ENCODE data around the gene ZDHHC11B.

Gene ZDHHC11B

DNA sequence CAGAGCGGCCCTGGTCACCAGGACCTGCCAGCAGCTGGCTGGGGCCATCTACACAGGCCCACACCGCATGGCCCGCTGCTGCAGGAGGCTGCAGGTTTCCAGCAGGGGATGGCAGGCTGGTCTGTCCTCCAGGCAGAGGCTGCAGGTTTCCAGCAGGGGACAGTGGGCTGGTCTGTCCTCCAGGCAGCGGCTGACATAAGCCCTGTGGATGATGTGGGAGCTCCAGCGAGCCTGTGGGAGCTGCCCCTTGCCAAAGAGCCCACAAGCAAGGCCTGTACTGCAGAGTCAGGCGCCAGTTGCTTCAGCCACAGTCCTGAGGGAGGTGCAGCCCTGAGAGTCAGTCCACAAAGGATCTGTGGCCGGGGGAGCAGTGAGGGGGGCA, 109.9 kb downstream of the ZDHHC11B start:
- no peak overlapping the region for H3K4me3 ChIP-seq (ENCODE audit: extremely low read depth, insufficient read depth, low read length, poor library complexity, severe bottlenecking)
- no peaks in the 10 kb centered on the region for H3K9me3 ChIP-seq (ENCODE audit: control insufficient read depth, low read length)
- 50 to 66% methylated on average over 6 of the region's 7 CpGs for WGBS, 2 experiments (ENCODE audit: insufficient coverage in 2 of 2)
- H3K4me1 ChIP-seq (ENCODE audit: control insufficient read depth, insufficient read depth, low read length, poor library complexity, severe bottlenecking): peaks cover 14% of the 10 kb centered on the region
- no peaks in the 10 kb centered on the region for H3K36me3 ChIP-seq (ENCODE audit: control insufficient read depth, insufficient read depth, low read length)
- no peak overlapping the region for H3K27ac ChIP-seq (ENCODE audit: low read depth, low read length, severe bottlenecking)

DNA sequence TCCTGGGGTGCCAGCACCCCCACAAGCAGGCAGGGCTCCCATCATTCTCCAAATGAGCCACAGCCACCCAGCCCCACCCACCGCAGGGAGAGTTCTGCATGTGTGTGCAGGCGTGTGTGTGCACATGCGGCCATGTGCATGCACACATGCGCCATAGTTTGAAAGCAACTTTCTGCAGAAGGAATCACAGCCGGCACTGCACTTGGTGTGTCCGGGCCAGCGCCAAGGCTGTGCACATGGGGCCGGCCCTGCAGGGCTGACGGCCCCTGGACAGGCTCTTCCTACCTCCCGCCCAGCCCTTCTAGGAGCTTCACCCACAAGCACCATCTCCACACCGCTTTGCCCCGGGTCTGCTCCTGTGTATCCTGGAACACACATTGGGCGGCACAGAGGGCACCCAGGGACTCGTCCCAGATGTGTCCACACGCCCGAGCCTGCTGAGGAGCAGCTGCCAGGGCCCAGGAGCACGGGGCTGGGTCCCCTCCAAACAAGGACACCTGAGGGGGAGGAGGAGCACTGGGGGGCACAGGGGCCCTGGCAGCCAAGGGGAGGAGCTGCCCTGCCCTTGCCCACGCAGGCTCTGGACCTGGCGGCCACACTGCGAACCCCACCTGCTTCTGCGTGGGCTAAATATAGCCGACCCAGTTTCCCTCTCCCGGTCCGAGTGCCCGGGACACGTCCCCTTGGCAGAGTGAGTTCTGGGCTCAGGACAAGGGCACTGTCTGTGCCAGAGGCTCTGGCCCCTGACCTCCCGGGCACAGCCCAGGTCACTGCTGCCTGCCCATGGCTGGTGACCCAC, 110.5 kb downstream of the ZDHHC11B start:
- 87 to 90% methylated on average over 25 to 27 of the region's 27 CpGs for WGBS, 2 experiments (ENCODE audit: insufficient coverage in 2 of 2)
- H3K36me3 ChIP-seq (ENCODE audit: control insufficient read depth, insufficient read depth, low read length): no peaks in the 10 kb centered on the region

DNA sequence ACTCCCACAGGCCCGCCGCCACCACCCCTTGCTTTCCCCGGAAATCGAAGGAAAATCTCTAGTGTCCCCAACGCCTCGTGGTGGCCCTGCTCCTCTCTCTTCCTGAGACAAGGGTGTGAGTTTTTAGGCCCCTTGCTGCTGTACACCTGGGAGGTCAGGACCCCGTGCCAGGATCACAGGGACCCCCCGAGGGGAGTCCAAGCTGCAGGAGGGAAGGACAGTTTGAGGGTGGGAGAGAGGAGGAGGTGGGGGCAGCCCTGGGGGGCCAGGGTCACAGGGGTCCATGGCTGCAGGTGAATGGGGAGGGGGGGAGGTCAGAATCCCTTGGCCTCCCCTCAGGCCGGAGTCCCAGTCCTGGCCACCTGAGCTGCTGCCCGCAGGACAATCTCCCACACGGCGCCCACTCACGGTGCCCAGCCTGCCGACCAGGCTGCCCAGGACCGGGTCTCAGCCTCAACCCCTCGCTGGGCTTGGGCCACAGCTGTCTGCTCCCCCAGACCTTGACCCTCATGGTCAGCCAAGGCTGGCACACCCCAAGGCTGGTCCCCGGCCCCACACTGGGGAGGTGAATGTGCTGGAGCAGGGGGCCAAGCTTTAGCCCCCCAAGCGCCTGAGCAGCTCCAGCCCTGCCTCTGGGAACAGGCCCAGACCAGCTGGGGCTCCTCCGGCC, 111.2 kb downstream of the ZDHHC11B start:
- H3K36me3 ChIP-seq (ENCODE audit: control insufficient read depth, insufficient read depth, low read length): peaks cover 4% of the 10 kb centered on the region
- 60 to 61% methylated on average over 11 to 13 of the region's 19 CpGs for WGBS, 2 experiments (ENCODE audit: insufficient coverage in 2 of 2)
- no peaks in the 10 kb centered on the region for H3K9me3 ChIP-seq (ENCODE audit: control insufficient read depth, low read length)
- no peak overlapping the region for H3K4me3 ChIP-seq (ENCODE audit: extremely low read depth, insufficient read depth, low read length, poor library complexity, severe bottlenecking)
- H3K4me1 ChIP-seq (ENCODE audit: control insufficient read depth, insufficient read depth, low read length, poor library complexity, severe bottlenecking): peaks cover 20% of the 10 kb centered on the region
- H3K27ac ChIP-seq (ENCODE audit: low read depth, low read length, severe bottlenecking): peak overlapping the region; percentile 87

More for the DNA sequence above, 110.5 kb downstream of the ZDHHC11B start:
- H3K4me1 ChIP-seq (ENCODE audit: control insufficient read depth, insufficient read depth, low read length, poor library complexity, severe bottlenecking): peaks cover 20% of the 10 kb centered on the region
- no peaks in the 10 kb centered on the region for H3K9me3 ChIP-seq (ENCODE audit: control insufficient read depth, low read length)
- no peak overlapping the region for H3K4me3 ChIP-seq (ENCODE audit: extremely low read depth, insufficient read depth, low read length, poor library complexity, severe bottlenecking)
- no peak overlapping the region for H3K27ac ChIP-seq (ENCODE audit: low read depth, low read length, severe bottlenecking)

DNA sequence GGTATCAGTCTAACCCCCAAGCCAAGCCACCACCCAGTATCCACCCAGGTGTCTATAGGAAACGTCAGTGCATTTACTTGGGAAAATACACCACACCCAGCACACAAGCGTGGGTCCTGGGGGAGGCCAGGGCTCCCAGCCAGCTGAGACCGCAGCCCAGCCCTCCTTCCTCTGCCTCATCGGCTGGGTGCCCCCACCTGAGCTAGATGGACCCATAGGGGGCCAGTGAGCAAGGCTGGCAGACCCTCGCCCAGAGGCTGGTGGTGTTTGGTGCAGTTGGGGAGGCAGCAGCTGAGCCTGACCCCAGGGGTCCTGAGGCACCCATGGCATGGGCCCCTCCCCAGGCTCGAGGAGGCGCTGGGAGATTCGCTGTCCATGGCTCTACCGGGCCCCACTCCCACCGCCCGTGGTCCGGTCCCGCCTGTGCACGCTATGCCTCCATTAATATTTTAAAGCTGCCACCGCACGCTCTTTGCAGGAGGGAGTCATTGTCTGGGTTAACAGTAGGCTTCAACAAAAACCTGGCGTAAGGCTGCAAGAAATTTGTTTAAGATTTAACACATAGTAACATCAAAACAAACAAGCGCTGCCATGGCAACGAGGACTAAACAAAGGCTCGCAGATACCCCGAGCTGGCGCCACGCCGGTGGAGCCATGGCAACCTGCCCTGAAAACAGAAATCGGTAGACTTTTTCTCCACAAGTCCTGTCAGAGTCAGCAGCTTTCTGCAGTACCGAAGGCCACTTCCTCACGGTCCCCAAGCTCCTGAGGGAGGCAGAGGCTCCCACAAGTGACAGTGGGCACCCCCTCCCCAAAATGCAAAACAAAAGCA, 112.0 kb downstream of the ZDHHC11B start:
- WGBS, 2 experiments (ENCODE audit: insufficient coverage in 2 of 2): 38 to 42% methylated on average over 22 to 23 of the region's 27 CpGs
- Histone ChIP-seq H3K9me3 (ENCODE audit: control insufficient read depth, low read length) (no peaks in the 10 kb centered on the region), H3K4me3 (ENCODE audit: extremely low read depth, insufficient read depth, low read length, poor library complexity, severe bottlenecking) (no peak overlapping the region), H3K4me1 (ENCODE audit: control insufficient read depth, insufficient read depth, low read length, poor library complexity, severe bottlenecking) (peaks cover 20% of the 10 kb centered on the region), H3K27ac (ENCODE audit: low read depth, low read length, severe bottlenecking) (peak overlapping the region; percentile 87), H3K36me3 (ENCODE audit: control insufficient read depth, insufficient read depth, low read length) (peaks cover 6% of the 10 kb centered on the region)

DNA sequence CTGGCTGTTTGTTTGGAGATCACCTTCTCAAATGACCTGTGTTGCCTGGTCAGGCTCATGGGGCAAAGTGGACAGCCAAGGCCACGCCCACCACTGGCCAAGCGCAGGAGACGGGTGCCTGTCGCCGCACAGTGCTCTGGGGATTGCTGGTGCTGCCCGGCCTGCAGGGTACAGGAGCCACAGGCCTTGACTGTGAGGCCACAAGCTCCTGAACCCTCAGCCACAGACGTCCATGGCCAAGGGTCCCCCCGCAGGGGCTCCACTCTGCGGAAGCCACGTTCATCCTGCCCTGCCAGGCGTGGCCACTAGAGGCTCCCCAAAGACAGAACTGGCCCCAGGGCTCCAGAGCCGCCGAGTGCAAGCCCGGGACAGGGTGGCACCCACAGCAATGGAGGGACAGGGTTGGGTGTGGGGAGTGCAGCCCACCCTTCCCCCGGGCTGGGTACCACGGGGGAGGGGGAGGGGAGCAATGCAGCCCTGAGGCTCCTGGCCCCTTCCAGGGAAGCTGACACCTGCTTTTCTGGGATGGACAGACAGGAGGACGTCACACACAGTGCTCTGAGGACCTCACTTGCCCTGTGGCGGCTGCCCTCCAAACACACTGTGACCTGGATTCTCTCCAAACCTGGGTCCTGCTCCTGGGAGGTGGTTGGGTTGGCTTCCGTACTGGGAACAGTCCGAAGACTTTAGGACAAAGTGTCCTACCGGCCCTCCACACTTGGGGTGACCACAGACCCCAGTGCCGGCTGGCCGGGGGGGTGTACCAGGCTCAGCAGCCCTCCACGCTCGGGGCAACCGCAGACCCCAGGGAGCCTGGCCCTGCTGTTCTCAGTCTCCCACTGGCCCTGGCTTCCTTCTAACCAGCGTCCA, 112.8 kb downstream of the ZDHHC11B start:
- peaks cover 20% of the 10 kb centered on the region for H3K4me1 ChIP-seq (ENCODE audit: control insufficient read depth, insufficient read depth, low read length, poor library complexity, severe bottlenecking)
- peak overlapping the region; percentile 87 for H3K27ac ChIP-seq (ENCODE audit: low read depth, low read length, severe bottlenecking)
- peaks cover 15% of the 10 kb centered on the region for H3K36me3 ChIP-seq (ENCODE audit: control insufficient read depth, insufficient read depth, low read length)
- no peak overlapping the region for H3K4me3 ChIP-seq (ENCODE audit: extremely low read depth, insufficient read depth, low read length, poor library complexity, severe bottlenecking)
- H3K9me3 ChIP-seq (ENCODE audit: control insufficient read depth, low read length): no peaks in the 10 kb centered on the region
- WGBS, 2 experiments (ENCODE audit: insufficient coverage in 2 of 2): 36 to 38% methylated on average over 23 to 24 of the region's 27 CpGs

DNA sequence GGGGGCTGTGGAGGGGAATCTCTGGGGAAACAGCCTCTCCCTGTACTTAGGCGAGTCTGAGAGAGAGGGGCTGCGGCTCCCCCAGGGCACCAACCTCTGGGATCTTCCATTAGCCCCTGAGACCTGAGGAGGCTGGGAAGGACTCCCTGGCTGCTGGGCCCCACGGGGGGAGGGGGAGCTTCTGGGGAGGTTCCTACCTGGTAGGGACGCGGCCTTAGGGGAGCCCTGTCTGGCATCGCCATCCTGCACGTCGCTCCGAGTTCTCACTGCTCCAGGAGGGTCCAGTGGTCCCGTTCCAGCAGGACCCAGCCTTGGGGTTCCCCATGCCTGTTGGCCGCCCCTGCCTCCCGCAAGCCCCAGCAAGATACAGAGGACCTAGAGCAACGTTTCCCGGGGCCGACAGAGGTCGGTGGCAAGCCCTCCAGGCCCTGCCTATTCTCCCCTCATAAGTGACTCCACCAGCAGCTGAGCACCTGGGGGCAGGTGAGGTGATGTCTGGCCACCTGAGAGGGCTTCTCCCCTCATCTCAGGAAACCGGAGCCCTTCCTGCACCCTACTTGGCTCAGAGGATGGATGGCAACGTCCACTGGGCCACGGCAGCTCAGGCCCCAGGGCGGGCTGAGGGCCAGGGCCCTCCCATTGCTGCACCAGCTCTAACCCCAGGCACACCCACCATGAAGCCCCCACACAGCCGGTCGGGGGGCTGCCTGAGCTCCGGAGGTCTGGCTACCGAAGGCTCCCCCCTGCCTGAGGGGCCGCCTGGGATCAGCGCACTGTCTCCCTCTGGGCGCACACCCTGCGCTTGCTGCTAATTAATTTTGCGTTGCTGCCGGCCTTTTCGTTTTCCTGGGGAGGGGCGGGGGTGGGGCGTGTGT, 113.9 kb downstream of the ZDHHC11B start:
- Histone ChIP-seq H3K4me3 (ENCODE audit: extremely low read depth, insufficient read depth, low read length, poor library complexity, severe bottlenecking) (no peak overlapping the region), H3K4me1 (ENCODE audit: control insufficient read depth, insufficient read depth, low read length, poor library complexity, severe bottlenecking) (peaks cover 20% of the 10 kb centered on the region), H3K27ac (ENCODE audit: low read depth, low read length, severe bottlenecking) (no peak overlapping the region), H3K36me3 (ENCODE audit: control insufficient read depth, insufficient read depth, low read length) (peaks cover 23% of the 10 kb centered on the region), H3K9me3 (ENCODE audit: control insufficient read depth, low read length) (no peaks in the 10 kb centered on the region)
- WGBS, 2 experiments (ENCODE audit: insufficient coverage in 2 of 2): 84 to 86% methylated on average over 20 to 28 of the region's 33 CpGs

DNA sequence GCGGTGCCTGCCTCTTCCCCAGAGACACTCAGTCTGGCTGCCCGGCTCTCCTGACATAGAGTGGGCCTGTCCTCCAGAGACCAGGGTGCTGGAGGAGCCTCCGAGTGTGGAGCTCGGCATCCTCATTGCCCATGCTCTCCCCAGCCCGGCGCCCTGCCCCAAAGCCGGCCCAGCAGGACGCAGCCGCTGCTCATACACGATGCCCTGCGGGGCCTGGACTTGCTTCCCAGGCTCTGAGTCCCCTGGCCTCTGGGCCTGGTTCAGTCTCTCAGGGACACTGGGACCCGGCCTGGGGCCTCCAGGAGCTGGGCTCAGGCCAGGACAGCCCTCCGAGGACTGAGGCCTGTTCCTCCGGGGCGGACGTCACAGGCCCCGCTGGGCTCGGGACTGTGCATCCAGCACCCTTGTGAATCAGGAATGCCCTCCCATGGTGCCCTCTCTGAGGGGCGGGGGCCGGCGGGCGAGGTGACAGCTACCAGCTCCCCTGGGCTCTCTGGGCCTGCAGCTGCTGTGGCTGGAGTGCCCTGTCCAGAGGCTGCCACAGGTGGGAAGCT, 114.6 kb downstream of the ZDHHC11B start:
- Histone ChIP-seq H3K9me3 (ENCODE audit: control insufficient read depth, low read length) (no peaks in the 10 kb centered on the region), H3K36me3 (ENCODE audit: control insufficient read depth, insufficient read depth, low read length) (peaks cover 29% of the 10 kb centered on the region), H3K4me3 (ENCODE audit: extremely low read depth, insufficient read depth, low read length, poor library complexity, severe bottlenecking) (no peak overlapping the region), H3K27ac (ENCODE audit: low read depth, low read length, severe bottlenecking) (peak overlapping the region; percentile 89), H3K4me1 (ENCODE audit: control insufficient read depth, insufficient read depth, low read length, poor library complexity, severe bottlenecking) (peaks cover 20% of the 10 kb centered on the region)
- 87 to 91% methylated on average over 21 to 22 of the region's 22 CpGs for WGBS, 2 experiments (ENCODE audit: insufficient coverage in 2 of 2)

DNA sequence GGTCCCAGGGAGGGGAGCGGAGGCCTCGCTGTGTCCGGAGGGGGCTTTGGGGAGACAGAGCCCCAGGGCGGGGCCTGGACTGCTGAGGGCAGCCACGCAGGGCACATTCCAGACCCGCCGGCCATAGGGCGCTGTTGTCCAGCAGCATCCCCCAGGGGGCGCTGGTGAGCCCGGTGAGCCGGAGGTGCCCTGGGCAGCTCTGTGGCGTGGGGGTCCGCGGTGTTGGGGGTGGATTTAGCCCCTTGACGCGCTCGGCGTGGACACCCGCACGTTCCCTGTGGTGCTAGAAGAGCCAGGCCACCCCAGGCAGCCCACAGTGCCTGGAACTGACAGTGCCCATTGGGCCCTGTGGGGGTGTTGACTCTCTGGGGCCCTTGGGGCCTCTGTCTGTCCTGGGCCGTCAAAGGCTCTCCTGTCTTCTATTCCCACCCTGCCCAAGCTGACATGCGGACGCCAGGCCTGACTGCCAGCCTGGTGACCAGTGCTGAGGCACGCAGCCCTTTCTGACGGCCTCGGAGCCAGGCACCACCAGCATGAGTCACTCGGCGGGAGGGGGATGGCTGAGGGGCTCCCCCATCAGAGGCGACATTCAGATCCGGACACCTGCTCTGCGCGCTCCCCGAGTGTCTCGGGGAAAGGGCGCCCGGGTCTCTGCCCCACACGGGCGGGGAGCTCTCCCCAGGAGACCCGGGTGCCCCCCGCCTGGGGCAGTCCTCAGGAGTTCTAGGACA, 115.3 kb downstream of the ZDHHC11B start:
- no peak overlapping the region for H3K4me3 ChIP-seq (ENCODE audit: extremely low read depth, insufficient read depth, low read length, poor library complexity, severe bottlenecking)
- H3K4me1 ChIP-seq (ENCODE audit: control insufficient read depth, insufficient read depth, low read length, poor library complexity, severe bottlenecking): peaks cover 20% of the 10 kb centered on the region
- 67 to 70% methylated on average over 38 to 39 of the region's 40 CpGs for WGBS, 2 experiments (ENCODE audit: insufficient coverage in 2 of 2)
- H3K9me3 ChIP-seq (ENCODE audit: control insufficient read depth, low read length): no peaks in the 10 kb centered on the region
- H3K27ac ChIP-seq (ENCODE audit: low read depth, low read length, severe bottlenecking): peak overlapping the region; percentile 89
- H3K36me3 ChIP-seq (ENCODE audit: control insufficient read depth, insufficient read depth, low read length): peaks cover 34% of the 10 kb centered on the region
